Hematopoietic multipotent progenitor cell treated with erythropoietin and hydrocortisone succinate and interleukin-3 and kit ligand, for 6 days (in vitro differentiated cells): ENCODE results near the gene ALPK1.

Experiments used
- DNase-seq: peaks from one replicate; pipeline ENCODE4 v3.0.0-alpha.2; 2015

Gene ALPK1

DNA sequence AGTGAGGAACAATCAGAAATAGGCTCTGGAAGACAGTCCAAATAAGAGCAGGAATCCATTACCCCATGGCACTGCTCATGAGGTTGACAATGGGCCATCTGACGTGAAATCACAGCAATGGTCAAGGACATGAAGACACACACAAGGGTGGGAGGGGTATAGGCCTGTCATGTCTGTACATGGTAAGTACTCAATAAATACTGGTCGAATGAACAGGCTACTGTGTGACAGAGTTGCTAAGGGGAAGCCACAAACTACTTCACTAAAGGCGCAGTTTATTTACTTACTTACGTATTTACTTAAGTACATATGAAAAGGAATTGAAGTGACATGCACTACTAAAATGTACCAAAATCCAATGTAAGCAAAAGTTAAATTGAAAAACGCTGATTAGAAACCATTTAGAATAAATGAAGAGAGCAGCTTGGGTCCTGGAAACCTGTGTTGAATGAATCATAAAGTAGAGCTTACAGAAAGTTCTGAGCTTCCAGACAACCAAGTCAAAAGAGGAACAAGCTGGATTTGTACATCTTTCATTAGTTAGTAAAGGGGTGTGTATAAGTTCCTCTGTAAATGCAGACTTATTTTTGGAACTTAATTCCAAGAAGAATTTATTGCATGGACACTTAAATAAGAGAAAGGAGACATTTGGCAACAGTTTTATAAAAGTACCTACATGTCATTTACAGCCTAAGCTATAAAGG, 32.7 kb downstream of the ALPK1 start:
- no peak for DNase-seq

- no peak for DNase-seq
Measured at GRCh38 chr4:112330921-112331320, 33.8 kb downstream of the ALPK1 start.

- no peak for DNase-seq
Measured at GRCh38 chr4:112332398-112332797, 35.2 kb downstream of the ALPK1 start.

GRCh38 chr4:112340023-112340422, 42.9 kb downstream of the ALPK1 start:
- no peak for DNase-seq

DNA sequence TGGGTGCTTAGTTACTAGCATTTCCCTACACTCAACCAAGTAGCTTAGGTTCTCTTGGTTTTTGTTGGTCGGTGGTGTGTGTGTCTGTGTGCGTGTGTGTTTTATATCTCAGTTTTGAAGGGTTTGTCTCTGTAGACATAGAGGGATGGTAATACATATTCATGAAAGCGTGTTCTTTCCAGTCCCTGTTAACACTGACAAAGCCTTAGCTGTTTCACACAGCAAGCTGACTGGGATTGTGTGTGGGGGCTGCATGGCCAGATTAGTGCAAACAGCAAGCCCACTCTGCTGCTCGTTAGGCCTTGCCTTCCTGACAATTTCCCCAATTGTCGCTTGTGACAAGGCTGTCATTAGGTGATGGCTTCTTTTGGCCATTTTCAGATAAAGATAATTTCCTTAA, 43.9 kb downstream of the ALPK1 start:
- DNase-seq: no peak

GRCh38 chr4:112343330-112344080, 46.3 kb downstream of the ALPK1 start:
- no peak for DNase-seq

GRCh38 chr4:112348488-112349158, 51.5 kb downstream of the ALPK1 start:
- DNase-seq: peak; percentile 3

GRCh38 chr4:112352736-112353135, 55.6 kb downstream of the ALPK1 start:
- no peak for DNase-seq

DNA sequence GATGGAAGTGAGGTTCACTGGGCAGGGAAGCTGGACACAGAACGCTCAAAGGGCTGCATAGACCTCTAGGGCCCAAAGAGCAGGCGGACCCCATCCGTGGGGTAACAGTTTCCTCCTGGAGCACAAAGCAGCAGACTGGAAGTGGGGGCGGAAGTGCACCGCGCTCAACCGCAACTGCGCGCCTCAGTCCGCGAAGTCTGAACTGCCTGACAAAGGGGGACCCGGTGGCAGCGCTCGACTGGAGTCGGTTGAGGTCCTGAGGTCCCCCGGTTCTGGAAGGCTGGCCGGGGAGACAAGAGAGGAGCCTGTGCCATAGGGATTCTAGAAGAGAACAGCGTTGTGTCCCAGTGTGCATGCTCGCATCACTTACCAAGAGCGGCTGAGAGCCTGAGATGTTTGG, 58.5 kb downstream of the ALPK1 start:
- DNase-seq: no peak

DNA sequence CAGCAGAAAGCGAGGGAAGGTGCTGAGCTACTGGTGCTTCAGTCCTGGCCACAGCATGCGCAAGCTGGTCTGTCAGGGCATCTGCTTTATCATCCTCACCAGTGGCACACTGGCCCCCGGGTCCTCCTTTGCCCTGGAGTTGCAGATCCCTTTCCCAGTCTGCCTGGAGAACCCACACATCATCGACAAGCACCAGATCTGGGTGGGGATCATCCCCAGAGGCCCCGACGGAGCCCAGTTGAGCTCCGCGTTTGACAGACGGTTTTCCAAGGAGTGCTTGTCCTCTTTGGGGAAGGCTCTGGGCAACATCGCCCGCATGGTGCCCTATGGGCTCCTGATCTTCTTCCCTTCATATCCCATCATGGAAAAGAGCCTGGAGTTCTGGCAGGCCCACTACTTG, 60.3 kb downstream of the ALPK1 start:
- no peak for DNase-seq

- DNase-seq: no peak
Measured at GRCh38 chr4:112357897-112358296, 60.7 kb downstream of the ALPK1 start.

DNA sequence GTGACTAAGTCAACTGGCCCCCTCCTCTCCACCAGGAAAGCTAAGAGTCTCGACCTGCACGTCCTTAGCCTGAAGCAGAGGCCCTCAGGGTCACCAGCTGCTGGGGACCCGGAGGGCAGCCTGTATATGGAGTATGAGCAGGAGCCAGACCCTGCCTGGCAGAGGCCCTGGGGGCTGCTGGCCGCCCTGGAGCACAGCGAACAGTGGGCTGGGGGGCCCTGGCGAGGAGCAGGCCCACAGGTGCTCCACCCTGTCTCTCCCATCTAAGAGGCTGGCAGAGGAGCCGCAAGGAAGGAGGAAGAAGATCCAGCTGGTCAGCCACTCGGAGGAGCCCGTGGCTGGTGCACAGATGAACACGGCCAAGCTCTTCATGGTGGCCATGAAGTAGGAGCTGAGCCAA, 61.2 kb downstream of the ALPK1 start:
- no peak for DNase-seq

DNA sequence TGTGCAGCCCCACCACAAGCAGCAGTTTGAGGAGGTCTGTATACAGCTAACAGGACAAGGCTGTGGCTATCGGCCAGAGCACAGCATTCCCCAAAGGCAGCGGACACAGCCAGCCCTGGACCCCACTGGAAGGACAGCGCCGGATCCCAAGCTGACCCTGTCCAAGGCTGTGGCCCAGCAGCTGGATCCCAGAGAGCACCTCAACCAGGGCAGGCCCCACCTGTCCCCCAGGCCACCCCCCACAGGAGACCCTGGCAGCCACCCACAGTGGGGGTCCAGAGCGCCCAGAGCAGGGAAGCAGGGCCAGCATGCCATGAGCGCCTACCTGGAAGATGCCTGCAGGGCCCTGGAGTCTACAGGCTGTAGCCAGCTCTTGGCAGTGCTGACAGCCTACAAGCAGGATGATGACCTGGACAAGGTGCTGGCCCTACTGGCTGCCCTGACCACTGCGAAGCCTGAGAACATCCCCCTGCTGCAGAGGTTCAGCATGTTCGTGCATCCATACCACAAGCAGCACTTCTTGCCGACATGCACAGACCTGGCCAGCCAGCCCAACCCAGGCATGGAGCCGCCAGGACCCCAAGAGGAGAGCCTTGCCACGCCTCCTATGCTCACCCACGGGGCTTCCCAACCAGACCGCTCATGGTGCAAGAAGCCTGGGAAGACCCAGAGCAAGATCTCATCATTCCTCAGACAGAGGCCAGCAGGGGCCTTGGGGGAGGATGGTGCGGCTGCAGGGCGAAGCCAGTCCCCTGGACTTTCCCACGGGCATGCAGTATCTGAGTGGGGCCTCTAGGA, 62.0 kb downstream of the ALPK1 start:
- no peak for DNase-seq

DNA sequence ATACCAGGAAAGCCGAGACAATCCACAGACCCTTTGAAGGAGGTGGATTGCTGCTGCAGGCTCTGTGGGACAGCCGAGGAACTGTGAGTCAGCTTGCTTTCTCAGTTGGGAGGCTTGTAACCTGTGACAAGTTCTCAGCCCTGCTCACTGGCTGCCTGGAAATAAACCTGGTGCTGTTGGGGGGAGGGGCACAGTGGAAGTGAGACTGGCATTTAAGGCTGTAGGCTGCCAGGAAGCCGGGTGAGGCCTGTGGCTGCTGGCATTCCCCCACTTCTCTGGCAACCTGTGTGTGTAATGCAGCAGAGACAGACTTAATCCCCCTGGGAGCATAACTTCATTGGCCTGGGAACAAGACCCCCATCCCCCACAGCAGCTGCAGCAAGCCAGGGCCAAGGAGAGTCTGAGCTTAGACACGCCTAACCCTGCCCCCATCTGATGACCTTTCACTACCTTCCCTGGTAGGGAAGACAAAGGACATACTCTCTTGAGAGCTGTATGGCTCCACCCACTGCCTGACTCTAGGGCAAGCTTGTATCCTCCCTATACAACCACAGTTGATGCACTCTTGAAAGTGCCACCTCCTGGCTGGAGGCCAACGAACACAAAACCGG, 64.1 kb downstream of the ALPK1 start:
- no peak for DNase-seq

GRCh38 chr4:112370466-112370865, 73.3 kb downstream of the ALPK1 start:
- no peak for DNase-seq

GRCh38 chr4:112371361-112371760, 74.2 kb downstream of the ALPK1 start:
- no peak for DNase-seq

DNA sequence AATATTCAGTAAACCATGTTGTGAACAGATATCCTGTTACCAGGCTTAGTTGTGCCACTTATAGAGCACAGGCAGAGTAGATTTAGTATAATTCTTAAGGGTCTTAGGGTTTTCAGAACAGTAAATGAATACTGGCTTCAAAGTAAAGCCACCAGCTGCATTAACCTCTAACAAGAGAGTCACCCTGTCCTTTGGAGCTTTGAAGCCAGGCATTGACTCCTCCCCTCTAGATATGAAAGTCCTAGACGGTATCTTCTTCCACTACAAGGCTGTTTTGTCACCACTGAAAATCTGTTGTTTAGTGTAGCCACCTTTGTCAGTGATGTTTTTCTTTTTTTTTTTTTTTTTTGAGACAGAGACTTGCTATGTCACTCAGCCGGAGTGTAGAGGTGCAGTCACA, 77.7 kb downstream of the ALPK1 start:
- no peak for DNase-seq

GRCh38 chr4:112377171-112377570, 80.0 kb downstream of the ALPK1 start:
- DNase-seq: no peak

DNA sequence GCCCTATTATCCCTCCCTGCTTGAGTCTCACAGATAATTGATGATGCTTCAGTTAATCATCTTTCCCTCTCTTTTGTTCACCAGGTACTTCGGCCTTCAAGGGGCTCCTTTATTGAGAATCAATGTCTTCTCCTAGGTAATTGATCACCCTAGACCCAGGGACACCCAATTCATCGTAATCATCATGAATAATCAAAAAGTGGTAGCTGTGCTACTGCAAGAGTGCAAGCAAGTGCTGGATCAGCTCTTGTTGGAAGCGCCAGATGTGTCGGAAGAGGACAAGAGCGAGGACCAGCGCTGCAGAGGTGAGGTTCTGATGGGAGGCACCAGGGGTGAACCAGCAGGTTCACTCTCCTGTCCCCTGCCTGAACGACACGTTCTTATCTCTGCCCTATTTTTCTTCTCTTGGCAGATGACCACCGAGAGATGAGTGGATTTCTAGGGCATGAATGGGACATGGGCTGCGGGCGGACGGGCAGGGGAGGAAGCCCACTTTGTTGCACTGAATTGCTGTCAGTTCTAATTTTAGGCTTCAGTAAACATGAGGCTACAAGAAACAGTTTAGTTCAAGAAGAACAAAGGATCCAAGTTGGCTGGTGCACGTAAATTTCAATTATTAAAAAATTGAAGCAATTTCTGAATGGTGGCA, 80.5 kb downstream of the ALPK1 start:
- no peak for DNase-seq

DNA sequence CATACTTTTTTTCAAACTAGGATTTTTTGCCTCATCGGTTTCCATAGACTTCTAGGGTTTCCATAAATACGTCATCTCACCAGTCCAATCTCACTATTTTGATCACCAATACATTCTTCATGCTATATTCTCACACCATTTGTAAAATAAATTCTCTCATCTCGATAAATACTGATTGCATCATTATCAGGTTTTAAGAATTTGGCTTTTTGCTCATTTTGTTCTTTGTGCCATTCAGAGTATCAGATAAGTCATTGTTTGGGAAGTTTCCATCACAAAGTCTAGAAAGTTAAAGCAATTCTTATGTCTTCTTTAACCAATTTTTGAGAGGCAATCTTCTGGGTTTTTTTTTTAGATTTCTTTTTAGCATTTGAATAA, 81.1 kb downstream of the ALPK1 start:
- no peak for DNase-seq

DNA sequence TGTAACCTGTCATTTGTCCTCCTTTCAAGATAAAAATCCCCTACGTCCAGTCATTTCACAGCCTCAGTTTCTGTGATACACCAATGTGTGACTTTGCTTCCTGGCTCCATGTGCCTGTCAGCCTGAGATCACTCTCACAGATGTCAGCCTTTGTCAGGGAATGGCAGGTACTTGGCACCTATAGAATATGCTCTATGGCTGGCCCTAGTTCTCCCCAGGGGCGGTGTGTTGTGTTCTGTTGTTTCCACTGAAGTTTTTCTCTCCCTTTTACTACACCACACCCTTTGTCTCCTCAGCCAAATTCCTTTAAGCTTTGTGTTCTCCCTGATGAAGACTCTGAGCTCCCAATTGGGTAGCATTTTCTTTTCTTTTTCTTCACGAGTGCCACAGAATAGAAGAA, 81.7 kb downstream of the ALPK1 start:
- no peak for DNase-seq

- DNase-seq: no peak
Measured at GRCh38 chr4:112379306-112379705, 82.1 kb downstream of the ALPK1 start.
